Psoas muscle (tissue), 8 donors: ENCODE results near the gene DOK6. TPM values are rescaled to one million over a fixed set of nuclear protein-coding genes. Genes with fewer than 3 reads are reported as not detected.
"Not testable (repeated sequence)": the region's sequence is repeated elsewhere in the genome, so short reads cannot be mapped to it uniquely, and the experiment has no call there.

Source experiments
- ATAC-seq, 4 donors: fragments of 200-7000 bp; cut with Tn5 transposase; one replicate each; pipeline ENCODE4 v1.9.1; 2020; ENCODE audit warnings: moderate library complexity in 3 of 4, mild to moderate bottlenecking in 2 of 4
- DNase-seq, 2 donors: peaks; one replicate each; pipeline ENCODE4 v3.0.0-alpha.2; 2020
- H3K27ac ChIP-seq: fragments of 200-600 bp; one replicate; pipeline ENCODE4 v1.8.0; 2022
- H3K27me3 ChIP-seq, 3 donors: fragments of 200-600 bp in 1 of 3; one replicate each; pipeline versions ENCODE4 v1.6.1 to v1.8.0; 2013 to 2022; ENCODE audit warnings: low read length in 2 of 3, mild to moderate bottlenecking in 2 of 3, moderate library complexity in 1 of 3; ENCODE audit not compliant: insufficient read depth in 3 of 3
- H3K36me3 ChIP-seq, 2 donors: fragments of 200-600 bp in 1 of 2; one replicate each; pipeline versions ENCODE4 v1.6.1 to v1.8.0; 2013 to 2022; ENCODE audit warnings: low read depth in 1 of 2, mild to moderate bottlenecking in 1 of 2, moderate library complexity in 1 of 2; ENCODE audit not compliant: insufficient read depth in 1 of 2
- H3K4me1 ChIP-seq: fragments of 200-600 bp; one replicate; pipeline ENCODE4 v1.8.0; 2022
- H3K4me3 ChIP-seq: fragments of 200-600 bp; one replicate; pipeline ENCODE4 v1.8.0; 2022; ENCODE audit warnings: mild to moderate bottlenecking
- H3K9me3 ChIP-seq: fragments of 200-600 bp; one replicate; pipeline ENCODE4 v1.8.0; 2022
- WGBS, 3 donors: extraction: QIAGEN DNeasy Blood & Tissue Kit; methylation state at CpG; one replicate each; pipeline versions ENCODE4 v1.1.6 to v1.1.7; 2013; 5-methylcytosine and 5-hydroxymethylcytosine counted together
- intact Hi-C, 2 donors: fragments of 100-400 bp; cut with DNase I; formaldehyde crosslinking; loops; one replicate each; pipeline versions ENCODE4 v1.11.0 to v1.14.2; 2022
- polyA plus RNA-seq, 3 donors: library from polyadenylated mRNA; stranded (reverse); fragments of 200-250 nt; gene quantifications; one replicate each; pipeline ENCODE4 v1.2.3, GENCODE V29; 2013
- total RNA-seq, 4 donors: library from RNA; stranded (reverse); fragmentation: NEBNext Ultra II Directional in 2 of 4; extraction: Animal tissue kit (Norgen Biotek cat#: 25700) in 2 of 4; gene quantifications; one replicate each; pipeline versions ENCODE4 v1.2.1 to v1.2.4, GENCODE V29; 2021 to 2023
- TF ChIP-seq, protein P1 (sequence below): fragments of 200-600 bp; IDR thresholded peaks from one replicate; pipeline ENCODE4 v1.8.0; 2022; ENCODE audit warnings: antibody characterized with exemption
- donor health status: healthy with polysubstance abuse.
- donor health status: DM: no; HTN: no; CAD: no; lungs with moderate emphysema.
- donor health status: Bipolar disorder and iron deficiency.
- donor health status: healthy.
- donor health status: DM: yes; HTN: yes; CAD: no.
- donor health status: DM: no; HTN: no; CAD: no.
- donor health status: DM: no; HTN: no; CAD: no.
- donor health status: DM: yes; HTN: yes; CAD: no.

The DOK6 gene
- total and polyA plus RNA-seq, 7 donors, result 0.05 to 0.97 (median 0.18) TPM

DNA sequence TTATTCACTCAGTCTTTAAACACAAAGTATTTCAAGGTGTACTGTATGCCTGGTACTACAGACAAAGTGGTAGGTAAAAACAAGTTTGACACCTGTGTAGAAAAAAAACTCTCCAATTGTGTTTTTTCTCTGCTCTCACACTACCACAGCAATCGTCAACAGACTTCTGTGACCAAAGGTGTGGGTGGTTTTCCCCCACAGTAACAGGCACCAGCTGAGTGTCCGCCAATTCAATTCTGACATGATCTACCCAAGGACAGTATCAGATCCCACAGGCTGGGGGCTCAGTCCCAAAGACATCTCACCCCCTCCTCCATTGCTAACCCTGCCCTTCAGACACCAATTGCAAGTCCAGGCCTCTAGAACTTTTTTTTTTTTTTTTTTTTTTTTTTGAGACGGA lies 475.8 kb downstream of the DOK6 start:
- Histone ChIP-seq H3K9me3 (no peaks in the 10 kb centered on the region), H3K36me3 (no peaks in the 10 kb centered on the region), H3K4me1 (no peaks in the 10 kb centered on the region), H3K4me3 (no peak overlapping the region), H3K27me3 (no peaks in the 10 kb centered on the region), H3K27ac (no peak overlapping the region)
- no peak for ATAC-seq
- TF ChIP-seq, protein P1, sequence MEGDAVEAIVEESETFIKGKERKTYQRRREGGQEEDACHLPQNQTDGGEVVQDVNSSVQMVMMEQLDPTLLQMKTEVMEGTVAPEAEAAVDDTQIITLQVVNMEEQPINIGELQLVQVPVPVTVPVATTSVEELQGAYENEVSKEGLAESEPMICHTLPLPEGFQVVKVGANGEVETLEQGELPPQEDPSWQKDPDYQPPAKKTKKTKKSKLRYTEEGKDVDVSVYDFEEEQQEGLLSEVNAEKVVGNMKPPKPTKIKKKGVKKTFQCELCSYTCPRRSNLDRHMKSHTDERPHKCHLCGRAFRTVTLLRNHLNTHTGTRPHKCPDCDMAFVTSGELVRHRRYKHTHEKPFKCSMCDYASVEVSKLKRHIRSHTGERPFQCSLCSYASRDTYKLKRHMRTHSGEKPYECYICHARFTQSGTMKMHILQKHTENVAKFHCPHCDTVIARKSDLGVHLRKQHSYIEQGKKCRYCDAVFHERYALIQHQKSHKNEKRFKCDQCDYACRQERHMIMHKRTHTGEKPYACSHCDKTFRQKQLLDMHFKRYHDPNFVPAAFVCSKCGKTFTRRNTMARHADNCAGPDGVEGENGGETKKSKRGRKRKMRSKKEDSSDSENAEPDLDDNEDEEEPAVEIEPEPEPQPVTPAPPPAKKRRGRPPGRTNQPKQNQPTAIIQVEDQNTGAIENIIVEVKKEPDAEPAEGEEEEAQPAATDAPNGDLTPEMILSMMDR, result no peak
- DNase-seq, result no peak
- intact Hi-C loops, result no loop called here
- 90 to 98% (median 92%) methylated on average over 2 to 3 of the region's 3 CpGs for WGBS, 3 donors

DNA sequence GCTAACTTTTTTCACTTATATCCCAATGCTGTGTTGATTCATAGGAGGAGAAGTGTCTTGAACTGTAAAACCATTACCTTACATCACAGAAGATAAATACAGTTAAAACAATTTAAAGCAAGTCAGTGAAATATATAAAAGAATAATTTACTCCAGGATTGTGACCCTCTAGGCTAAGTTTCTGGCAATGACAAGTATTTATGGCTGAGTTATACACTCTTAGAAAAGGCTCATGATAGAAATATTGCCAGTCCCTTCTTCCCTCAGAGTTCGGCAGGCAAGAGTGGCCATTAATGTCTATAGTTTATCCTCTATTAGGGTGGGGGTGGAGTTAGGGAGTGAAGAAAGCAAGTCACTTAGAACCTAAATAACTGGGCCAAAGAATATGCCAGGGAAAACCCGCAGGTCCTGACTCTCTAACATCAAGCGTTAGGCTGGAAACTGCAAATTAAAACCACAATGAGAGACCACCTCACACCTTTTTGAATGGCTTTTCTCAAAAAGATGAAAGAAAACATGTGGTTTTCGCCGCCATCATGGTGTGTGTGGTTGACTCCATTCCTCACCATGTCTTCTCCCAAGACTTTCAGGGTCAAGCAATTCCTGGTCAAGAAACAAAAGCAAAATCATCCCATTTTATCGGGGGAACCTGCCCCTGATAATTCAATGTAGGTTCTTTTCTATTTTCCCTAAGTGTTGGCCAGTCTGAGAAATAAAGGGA lies 477.7 kb downstream of the DOK6 start:
- no peak overlapping the region for H3K27ac ChIP-seq
- ATAC-seq, result no peak
- no peak for DNase-seq
- WGBS, 3 donors, result 73 to 77% (median 74%) methylated on average over 6 of the region's 6 CpGs
- no peaks in the 10 kb centered on the region for H3K9me3 ChIP-seq
- H3K36me3 ChIP-seq, result no peaks in the 10 kb centered on the region
- no peaks in the 10 kb centered on the region for H3K4me1 ChIP-seq
- no peak overlapping the region for H3K4me3 ChIP-seq
- no peaks in the 10 kb centered on the region for H3K27me3 ChIP-seq
- intact Hi-C loops, result no loop called here
- TF ChIP-seq, protein P1, result no peak

DNA sequence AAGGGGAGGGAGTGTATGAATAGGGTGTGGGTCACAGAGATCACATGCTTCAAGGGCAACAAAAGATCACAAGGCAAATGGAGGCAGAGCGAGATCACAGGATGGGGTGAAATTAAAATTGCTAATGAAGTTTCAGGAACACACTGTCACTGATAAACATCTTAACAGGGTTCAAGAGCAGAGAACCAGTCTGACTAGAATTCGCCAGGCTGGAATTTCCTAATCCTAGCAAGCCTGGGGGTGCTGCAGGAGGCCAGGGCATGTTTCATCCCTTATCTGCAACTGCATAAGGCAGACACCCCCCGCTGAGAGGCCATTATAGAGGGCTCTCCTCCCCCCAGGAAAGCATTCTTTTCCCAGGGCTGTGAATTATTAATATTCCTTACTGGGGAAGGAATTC lies 478.4 kb downstream of the DOK6 start:
- H3K27me3 ChIP-seq, H3K36me3 ChIP-seq, ATAC-seq, intact Hi-C loops, H3K4me1 ChIP-seq, H3K9me3 ChIP-seq, H3K27ac ChIP-seq, H3K4me3 ChIP-seq, DNase-seq: not testable (repeated sequence)
- WGBS, 3 donors, result 74 to 97% (median 74%) methylated on average over 3 of the region's 3 CpGs

DNA sequence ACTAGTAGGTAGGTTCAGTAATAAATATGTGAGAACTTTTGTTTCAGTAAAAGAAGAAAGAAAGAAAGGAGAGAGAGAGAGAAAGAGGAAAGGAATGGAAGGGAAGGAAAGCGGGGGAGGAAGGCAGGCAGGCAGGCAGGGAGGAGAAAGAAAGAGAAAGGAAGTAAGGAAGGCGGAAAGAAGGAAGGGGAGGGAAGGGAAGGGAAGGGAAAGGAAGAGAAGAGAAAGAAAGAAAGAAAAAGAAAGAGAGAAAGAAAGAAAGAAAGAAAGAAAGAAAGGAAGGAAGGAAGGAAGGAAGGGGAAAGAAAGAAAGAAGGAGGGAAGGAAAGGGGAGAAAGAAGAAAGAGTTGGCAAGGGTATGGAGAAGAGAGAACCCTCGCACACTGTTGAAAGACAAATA lies 479.4 kb downstream of the DOK6 start:
- TF ChIP-seq, protein P1, result no peak
- 93 to 99% (median 97%) methylated on average over 3 of the region's 3 CpGs for WGBS, 3 donors
- ATAC-seq, result no peak

DNA sequence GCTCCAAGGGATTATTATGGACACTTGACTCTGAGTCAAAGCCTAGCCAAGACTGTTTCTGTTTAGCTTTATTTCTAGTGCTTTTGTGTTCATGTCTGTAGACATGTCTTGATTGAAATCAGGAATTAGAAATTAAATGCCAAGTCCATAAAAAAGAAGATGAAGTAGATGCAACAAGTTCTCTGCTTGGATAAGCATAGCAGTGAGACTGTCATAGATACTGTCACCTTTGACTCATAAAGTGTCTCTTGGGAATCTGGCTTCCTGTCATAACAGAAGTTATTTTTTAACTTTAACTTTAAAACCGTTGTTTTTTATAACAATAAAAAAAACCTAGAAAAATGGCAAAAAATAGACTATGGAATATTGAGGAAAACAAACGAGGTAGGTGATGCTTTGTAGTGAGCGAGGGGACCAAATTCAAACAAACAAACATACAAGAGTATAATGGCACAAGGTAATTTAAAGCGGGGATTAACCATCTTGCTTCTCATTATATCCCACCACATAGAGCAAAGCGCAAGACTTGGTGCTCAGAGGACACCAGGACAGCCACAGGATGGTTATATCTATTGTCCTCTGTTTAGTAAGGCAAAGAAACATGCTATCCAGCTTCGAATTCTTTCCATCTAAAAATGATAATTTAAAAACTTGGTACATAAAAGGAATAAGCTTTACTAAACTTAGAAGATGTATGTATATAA lies 482.4 kb downstream of the DOK6 start:
- no peaks in the 10 kb centered on the region for H3K36me3 ChIP-seq
- TF ChIP-seq, protein P1, result no peak
- H3K9me3 ChIP-seq, result no peaks in the 10 kb centered on the region
- H3K4me1 ChIP-seq, result no peaks in the 10 kb centered on the region
- ATAC-seq, result no peak
- H3K27me3 ChIP-seq, result no peaks in the 10 kb centered on the region
- DNase-seq, result no peak
- H3K27ac ChIP-seq, result no peak overlapping the region
- no peak overlapping the region for H3K4me3 ChIP-seq
- WGBS, 3 donors, result 86 to 90% (median 87%) methylated on average over 6 of the region's 6 CpGs
- intact Hi-C loops, result no loop called here

More for the DNA sequence above, 479.4 kb downstream of the DOK6 start:
- no peak for DNase-seq
- no peak overlapping the region for H3K27ac ChIP-seq
- intact Hi-C loops, result no loop called here
- H3K27me3 ChIP-seq, result no peaks in the 10 kb centered on the region
- no peaks in the 10 kb centered on the region for H3K36me3 ChIP-seq
- H3K4me1 ChIP-seq, result no peaks in the 10 kb centered on the region
- H3K4me3 ChIP-seq, result no peak overlapping the region
- no peaks in the 10 kb centered on the region for H3K9me3 ChIP-seq
